Ovary (tissue), 3 donors: ENCODE measurements around the gene CYLD.

ENCODE experiments used
- EP300 ChIP-seq: sonication (generic); formaldehyde crosslinking; IDR thresholded peaks from one replicate; pipeline ENCODE4 v1.6.1; 2017; ENCODE audit warnings: antibody characterized with exemption
- POLR2A ChIP-seq: fragments of 450-650 bp; IDR thresholded peaks from one replicate; pipeline ENCODE4 v1.6.1; 2017; ENCODE audit warnings: antibody characterized with exemption, mild to moderate bottlenecking, moderate library complexity
- TF ChIP-seq, protein P1 (sequence below), 3 donors: fragments of 450-650 bp in 2 of 3; fragments of 200-600 bp in 1 of 3; IDR thresholded peaks; one replicate each; pipeline versions ENCODE4 v1.5.1 to v1.8.0; 2016 to 2022; ENCODE audit warnings: antibody characterized with exemption in 3 of 3, mild to moderate bottlenecking in 1 of 3
- donor health status: DM: no; HTN: no; CAD: no.

DNA sequence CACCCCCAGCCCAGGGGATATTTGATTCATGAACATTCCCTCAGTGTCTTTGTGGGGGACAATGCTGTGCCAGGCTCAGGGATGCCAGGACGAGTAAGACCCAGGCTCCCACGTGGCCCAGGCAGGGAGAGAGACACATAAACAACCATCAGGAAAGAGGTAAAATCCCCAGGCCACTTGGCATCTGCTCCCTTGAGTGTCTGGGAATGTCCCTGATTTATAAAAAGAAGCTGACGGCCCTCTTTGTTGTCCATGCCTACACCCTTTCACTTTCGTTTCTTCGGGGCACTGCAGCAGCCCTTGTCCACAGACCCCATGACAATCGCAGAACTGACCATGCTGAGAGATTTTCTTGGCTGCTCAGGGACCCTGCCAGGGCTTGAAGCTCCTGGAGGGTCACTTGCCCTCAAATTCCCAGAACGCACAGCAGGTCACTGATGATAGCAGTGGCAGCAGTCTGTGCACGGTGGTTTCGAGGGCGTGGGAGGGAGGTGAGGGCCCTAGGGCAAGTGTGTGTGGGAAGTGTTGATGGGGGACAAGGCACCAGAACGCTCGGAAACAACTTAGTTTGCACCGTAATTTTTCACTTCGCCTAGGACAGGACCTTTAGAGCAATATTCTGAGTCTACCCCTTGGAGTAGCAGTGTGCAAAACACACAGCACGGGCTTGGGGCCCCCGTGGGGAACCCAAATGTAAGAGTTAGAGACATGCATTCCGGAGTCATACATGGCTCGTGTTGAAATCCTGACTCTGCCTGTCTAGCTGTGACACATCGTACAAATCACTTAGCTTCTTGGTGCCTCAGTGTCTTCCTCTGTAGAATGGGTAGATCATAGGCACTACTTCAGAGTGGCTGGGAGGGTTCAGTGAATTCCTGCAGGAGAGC, 43.8 kb upstream of the CYLD start:
- no peak for TF ChIP-seq EP300
- no peak for TF ChIP-seq POLR2A
- TF ChIP-seq, protein P1, sequence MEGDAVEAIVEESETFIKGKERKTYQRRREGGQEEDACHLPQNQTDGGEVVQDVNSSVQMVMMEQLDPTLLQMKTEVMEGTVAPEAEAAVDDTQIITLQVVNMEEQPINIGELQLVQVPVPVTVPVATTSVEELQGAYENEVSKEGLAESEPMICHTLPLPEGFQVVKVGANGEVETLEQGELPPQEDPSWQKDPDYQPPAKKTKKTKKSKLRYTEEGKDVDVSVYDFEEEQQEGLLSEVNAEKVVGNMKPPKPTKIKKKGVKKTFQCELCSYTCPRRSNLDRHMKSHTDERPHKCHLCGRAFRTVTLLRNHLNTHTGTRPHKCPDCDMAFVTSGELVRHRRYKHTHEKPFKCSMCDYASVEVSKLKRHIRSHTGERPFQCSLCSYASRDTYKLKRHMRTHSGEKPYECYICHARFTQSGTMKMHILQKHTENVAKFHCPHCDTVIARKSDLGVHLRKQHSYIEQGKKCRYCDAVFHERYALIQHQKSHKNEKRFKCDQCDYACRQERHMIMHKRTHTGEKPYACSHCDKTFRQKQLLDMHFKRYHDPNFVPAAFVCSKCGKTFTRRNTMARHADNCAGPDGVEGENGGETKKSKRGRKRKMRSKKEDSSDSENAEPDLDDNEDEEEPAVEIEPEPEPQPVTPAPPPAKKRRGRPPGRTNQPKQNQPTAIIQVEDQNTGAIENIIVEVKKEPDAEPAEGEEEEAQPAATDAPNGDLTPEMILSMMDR (IDR thresholded peaks at IDR 0.05) = no peak
